ENCODE data around the gene P2RX3. TPM values are rescaled to one million over a fixed set of nuclear protein-coding genes. Genes with fewer than 3 reads are reported as not detected.

P2RX3 gene
- total and polyA plus RNA-seq, 2 experiments from 2014 or later: 0.15 to 0.35 TPM

DNA sequence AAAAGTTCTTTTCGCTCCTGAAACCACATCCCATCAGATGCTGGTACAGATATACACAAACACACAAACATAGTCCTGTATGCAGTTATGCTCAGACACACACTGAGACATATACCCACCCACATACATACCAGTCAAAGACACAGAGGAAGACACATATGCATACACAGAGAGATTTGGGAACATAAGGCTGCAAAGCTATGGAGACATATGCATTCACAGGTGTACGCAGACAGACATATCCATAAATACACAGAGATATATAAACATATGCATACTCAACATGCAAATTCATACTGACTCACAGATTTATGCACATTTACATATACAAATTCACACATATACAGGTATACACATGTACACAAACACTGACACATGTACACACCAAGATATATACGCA lies 36.8 kb downstream of the P2RX3 start:
- Histone ChIP-seq H4K20me1 (replicated peaks; ENCODE audit: insufficient read depth) (no peaks in the 10 kb centered on the region), H3F3A (replicated peaks; ENCODE audit: low read depth) (no peaks in the 10 kb centered on the region), H2AFZ (no peak overlapping the region), H3K79me2 (replicated peaks; ENCODE audit: insufficient read depth) (no peaks in the 10 kb centered on the region), H3K36me3 (ENCODE audit: insufficient read depth) (no peaks in the 10 kb centered on the region), H3K4me2 (no peak overlapping the region), H3K4me1 (ENCODE audit: insufficient read depth) (no peaks in the 10 kb centered on the region), H3K4me3 (no peak overlapping the region), H3K27me3 (ENCODE audit: insufficient read depth) (no peaks in the 10 kb centered on the region), H3K9me2 (ENCODE audit: insufficient read depth) (no peaks in the 10 kb centered on the region), H3K27ac (ENCODE audit: low read depth) (no peak overlapping the region)
- peaks cover 2% of the 10 kb centered on the region; the same call in 2 of the 3 replicates for H3K4me1 Mint-ChIP-seq
- H3K9me3 Mint-ChIP-seq: peaks cover 3% of the 10 kb centered on the region; the same call in 1 of the 3 replicates
- no peak for TF ChIP-seq CREB1 (CRISPR knock-in tag; IDR thresholded peaks at IDR 0.05; ENCODE audit: low read depth)
- TF ChIP-seq POLR2AphosphoS5 (IDR thresholded peaks at IDR 0.05; ENCODE audit: low read depth): no peak
- no peak for TF ChIP-seq EZH2 (IDR thresholded peaks at IDR 0.05; ENCODE audit: low read depth, unreplicated experiment)
- TF ChIP-seq, protein P1, sequence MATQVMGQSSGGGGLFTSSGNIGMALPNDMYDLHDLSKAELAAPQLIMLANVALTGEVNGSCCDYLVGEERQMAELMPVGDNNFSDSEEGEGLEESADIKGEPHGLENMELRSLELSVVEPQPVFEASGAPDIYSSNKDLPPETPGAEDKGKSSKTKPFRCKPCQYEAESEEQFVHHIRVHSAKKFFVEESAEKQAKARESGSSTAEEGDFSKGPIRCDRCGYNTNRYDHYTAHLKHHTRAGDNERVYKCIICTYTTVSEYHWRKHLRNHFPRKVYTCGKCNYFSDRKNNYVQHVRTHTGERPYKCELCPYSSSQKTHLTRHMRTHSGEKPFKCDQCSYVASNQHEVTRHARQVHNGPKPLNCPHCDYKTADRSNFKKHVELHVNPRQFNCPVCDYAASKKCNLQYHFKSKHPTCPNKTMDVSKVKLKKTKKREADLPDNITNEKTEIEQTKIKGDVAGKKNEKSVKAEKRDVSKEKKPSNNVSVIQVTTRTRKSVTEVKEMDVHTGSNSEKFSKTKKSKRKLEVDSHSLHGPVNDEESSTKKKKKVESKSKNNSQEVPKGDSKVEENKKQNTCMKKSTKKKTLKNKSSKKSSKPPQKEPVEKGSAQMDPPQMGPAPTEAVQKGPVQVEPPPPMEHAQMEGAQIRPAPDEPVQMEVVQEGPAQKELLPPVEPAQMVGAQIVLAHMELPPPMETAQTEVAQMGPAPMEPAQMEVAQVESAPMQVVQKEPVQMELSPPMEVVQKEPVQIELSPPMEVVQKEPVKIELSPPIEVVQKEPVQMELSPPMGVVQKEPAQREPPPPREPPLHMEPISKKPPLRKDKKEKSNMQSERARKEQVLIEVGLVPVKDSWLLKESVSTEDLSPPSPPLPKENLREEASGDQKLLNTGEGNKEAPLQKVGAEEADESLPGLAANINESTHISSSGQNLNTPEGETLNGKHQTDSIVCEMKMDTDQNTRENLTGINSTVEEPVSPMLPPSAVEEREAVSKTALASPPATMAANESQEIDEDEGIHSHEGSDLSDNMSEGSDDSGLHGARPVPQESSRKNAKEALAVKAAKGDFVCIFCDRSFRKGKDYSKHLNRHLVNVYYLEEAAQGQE (IDR thresholded peaks at IDR 0.05; ENCODE audit: unreplicated experiment): no peak
- TF ChIP-seq STAT1 (IDR thresholded peaks at IDR 0.05; ENCODE audit: unreplicated experiment): no peak
- no peak for TF ChIP-seq JUNB (IDR thresholded peaks at IDR 0.05; ENCODE audit: unreplicated experiment)
- TF ChIP-seq, protein P2, sequence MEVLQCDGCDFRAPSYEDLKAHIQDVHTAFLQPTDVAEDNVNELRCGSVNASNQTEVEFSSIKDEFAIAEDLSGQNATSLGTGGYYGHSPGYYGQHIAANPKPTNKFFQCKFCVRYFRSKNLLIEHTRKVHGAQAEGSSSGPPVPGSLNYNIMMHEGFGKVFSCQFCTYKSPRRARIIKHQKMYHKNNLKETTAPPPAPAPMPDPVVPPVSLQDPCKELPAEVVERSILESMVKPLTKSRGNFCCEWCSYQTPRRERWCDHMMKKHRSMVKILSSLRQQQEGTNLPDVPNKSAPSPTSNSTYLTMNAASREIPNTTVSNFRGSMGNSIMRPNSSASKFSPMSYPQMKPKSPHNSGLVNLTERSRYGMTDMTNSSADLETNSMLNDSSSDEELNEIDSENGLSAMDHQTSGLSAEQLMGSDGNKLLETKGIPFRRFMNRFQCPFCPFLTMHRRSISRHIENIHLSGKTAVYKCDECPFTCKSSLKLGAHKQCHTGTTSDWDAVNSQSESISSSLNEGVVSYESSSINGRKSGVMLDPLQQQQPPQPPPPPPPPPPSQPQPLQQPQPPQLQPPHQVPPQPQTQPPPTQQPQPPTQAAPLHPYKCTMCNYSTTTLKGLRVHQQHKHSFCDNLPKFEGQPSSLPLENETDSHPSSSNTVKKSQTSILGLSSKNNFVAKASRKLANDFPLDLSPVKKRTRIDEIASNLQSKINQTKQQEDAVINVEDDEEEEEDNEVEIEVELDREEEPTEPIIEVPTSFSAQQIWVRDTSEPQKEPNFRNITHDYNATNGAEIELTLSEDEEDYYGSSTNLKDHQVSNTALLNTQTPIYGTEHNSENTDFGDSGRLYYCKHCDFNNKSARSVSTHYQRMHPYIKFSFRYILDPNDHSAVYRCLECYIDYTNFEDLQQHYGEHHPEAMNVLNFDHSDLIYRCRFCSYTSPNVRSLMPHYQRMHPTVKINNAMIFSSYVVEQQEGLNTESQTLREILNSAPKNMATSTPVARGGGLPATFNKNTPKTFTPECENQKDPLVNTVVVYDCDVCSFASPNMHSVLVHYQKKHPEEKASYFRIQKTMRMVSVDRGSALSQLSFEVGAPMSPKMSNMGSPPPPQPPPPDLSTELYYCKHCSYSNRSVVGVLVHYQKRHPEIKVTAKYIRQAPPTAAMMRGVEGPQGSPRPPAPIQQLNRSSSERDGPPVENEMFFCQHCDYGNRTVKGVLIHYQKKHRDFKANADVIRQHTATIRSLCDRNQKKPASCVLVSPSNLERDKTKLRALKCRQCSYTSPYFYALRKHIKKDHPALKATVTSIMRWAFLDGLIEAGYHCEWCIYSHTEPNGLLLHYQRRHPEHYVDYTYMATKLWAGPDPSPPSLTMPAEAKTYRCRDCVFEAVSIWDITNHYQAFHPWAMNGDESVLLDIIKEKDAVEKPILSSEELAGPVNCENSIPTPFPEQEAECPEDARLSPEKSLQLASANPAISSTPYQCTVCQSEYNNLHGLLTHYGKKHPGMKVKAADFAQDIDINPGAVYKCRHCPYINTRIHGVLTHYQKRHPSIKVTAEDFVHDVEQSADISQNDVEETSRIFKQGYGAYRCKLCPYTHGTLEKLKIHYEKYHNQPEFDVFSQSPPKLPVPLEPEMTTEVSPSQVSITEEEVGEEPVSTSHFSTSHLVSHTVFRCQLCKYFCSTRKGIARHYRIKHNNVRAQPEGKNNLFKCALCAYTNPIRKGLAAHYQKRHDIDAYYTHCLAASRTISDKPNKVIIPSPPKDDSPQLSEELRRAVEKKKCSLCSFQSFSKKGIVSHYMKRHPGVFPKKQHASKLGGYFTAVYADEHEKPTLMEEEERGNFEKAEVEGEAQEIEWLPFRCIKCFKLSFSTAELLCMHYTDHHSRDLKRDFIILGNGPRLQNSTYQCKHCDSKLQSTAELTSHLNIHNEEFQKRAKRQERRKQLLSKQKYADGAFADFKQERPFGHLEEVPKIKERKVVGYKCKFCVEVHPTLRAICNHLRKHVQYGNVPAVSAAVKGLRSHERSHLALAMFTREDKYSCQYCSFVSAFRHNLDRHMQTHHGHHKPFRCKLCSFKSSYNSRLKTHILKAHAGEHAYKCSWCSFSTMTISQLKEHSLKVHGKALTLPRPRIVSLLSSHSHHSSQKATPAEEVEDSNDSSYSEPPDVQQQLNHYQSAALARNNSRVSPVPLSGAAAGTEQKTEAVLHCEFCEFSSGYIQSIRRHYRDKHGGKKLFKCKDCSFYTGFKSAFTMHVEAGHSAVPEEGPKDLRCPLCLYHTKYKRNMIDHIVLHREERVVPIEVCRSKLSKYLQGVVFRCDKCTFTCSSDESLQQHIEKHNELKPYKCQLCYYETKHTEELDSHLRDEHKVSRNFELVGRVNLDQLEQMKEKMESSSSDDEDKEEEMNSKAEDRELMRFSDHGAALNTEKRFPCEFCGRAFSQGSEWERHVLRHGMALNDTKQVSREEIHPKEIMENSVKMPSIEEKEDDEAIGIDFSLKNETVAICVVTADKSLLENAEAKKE (CRISPR knock-in tag; IDR thresholded peaks at IDR 0.05): no peak
- TF ChIP-seq CTCF (conservative IDR thresholded peaks at IDR 0.05; ENCODE audit: low read depth in 2 of 2): no peak
- TF ChIP-seq, protein P3, sequence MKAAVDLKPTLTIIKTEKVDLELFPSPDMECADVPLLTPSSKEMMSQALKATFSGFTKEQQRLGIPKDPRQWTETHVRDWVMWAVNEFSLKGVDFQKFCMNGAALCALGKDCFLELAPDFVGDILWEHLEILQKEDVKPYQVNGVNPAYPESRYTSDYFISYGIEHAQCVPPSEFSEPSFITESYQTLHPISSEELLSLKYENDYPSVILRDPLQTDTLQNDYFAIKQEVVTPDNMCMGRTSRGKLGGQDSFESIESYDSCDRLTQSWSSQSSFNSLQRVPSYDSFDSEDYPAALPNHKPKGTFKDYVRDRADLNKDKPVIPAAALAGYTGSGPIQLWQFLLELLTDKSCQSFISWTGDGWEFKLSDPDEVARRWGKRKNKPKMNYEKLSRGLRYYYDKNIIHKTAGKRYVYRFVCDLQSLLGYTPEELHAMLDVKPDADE (IDR thresholded peaks at IDR 0.05): no peak
- TF ChIP-seq EZH2phosphoT487 (IDR thresholded peaks at IDR 0.05; ENCODE audit: unreplicated experiment): no peak
- TF ChIP-seq ZNF331 (CRISPR knock-in tag; IDR thresholded peaks at IDR 0.05; ENCODE audit: low read depth): no peak
- TF ChIP-seq ZNF114 (CRISPR knock-in tag; IDR thresholded peaks at IDR 0.05): no peak
- no peak for TF ChIP-seq NANOG (IDR thresholded peaks at IDR 0.05; ENCODE audit: borderline replicate concordance)
- H3K36me3 Mint-ChIP-seq (ENCODE audit: low read depth): no peaks in the 10 kb centered on the region
- no peak overlapping the region for H3K4me3 Mint-ChIP-seq
- ATAC-seq (no peak), DNase-seq (ENCODE audit: low spot score) (no peak)
- peaks cover 11% of the 10 kb centered on the region for H3K27me3 Mint-ChIP-seq (ENCODE audit: insufficient read depth, low read depth, poor library complexity)
- H3K27ac Mint-ChIP-seq: no peak overlapping the region
